Measurements from ENCODE around the gene TMEM247.
"Not testable (repeated sequence)": the region's sequence is repeated elsewhere in the genome, so short reads cannot be mapped to it uniquely, and the experiment has no call there.

GRCh38 chr2:46477462-46477861 lies 1.9 kb upstream of the TMEM247 start:
- TF ChIP-seq CTCF, POLR2A (IDR thresholded peaks at IDR 0.05): not testable (repeated sequence)

Measured in Peyer's patch (tissue), 4 donors.